ENCODE measurements around the gene ABLIM3. TPM values are rescaled to one million over a fixed set of nuclear protein-coding genes. Genes with fewer than 3 reads are reported as not detected.

Gene ABLIM3
- total RNA-seq, 1 donor from 2014 or later, result 131 TPM

- ATAC-seq (ENCODE audit: poor library complexity), result peak; percentile 23
- intact Hi-C loops (cut with DNase I), result no loop called here
- peak; percentile 55 for DNase-seq
Measured at GRCh38 chr5:149206524-149207141, 65.3 kb downstream of the ABLIM3 start.

GRCh38 chr5:149207831-149208230 is 66.5 kb downstream of the ABLIM3 start:
- DNase-seq (no peak), ATAC-seq (ENCODE audit: poor library complexity) (no peak)
- intact Hi-C loops (cut with DNase I), result no loop called here

GRCh38 chr5:149210225-149210624 is 68.9 kb downstream of the ABLIM3 start:
- DNase-seq (no peak), ATAC-seq (ENCODE audit: poor library complexity) (no peak)
- intact Hi-C loops (cut with DNase I), result no loop called here

GRCh38 chr5:149210968-149211490 is 69.7 kb downstream of the ABLIM3 start:
- intact Hi-C loops (cut with DNase I), result no loop called here
- ATAC-seq (ENCODE audit: poor library complexity) (no peak), DNase-seq (no peak)

- ATAC-seq (ENCODE audit: poor library complexity) (no peak), DNase-seq (no peak)
- intact Hi-C loops (cut with DNase I), result no loop called here
Measured at GRCh38 chr5:149211566-149211965, 70.3 kb downstream of the ABLIM3 start.

- intact Hi-C loops (cut with DNase I), result no loop called here
- no peak for DNase-seq
- ATAC-seq (ENCODE audit: poor library complexity), result no peak
Measured at GRCh38 chr5:149212198-149212951, 71.1 kb downstream of the ABLIM3 start.

GRCh38 chr5:149213264-149213880 is 72.1 kb downstream of the ABLIM3 start:
- no peak for ATAC-seq (ENCODE audit: poor library complexity)
- DNase-seq, result no peak
- intact Hi-C loops (cut with DNase I), result no loop called here

- DNase-seq (peak; percentile 70), ATAC-seq (ENCODE audit: poor library complexity) (peak; percentile 4)
- intact Hi-C loops (cut with DNase I), result no loop called here
Measured at GRCh38 chr5:149215478-149216090, 74.3 kb downstream of the ABLIM3 start.

GRCh38 chr5:149216496-149216895 is 75.2 kb downstream of the ABLIM3 start:
- ATAC-seq (ENCODE audit: poor library complexity) (peak; percentile 0), DNase-seq (no peak)
- intact Hi-C loops (cut with DNase I), result no loop called here

GRCh38 chr5:149217096-149217802 is 76.0 kb downstream of the ABLIM3 start:
- ATAC-seq (ENCODE audit: poor library complexity) (peak; percentile 85), DNase-seq (peak; percentile 65)
- intact Hi-C loops (cut with DNase I), result no loop called here

GRCh38 chr5:149217803-149218155 is 76.5 kb downstream of the ABLIM3 start:
- peak; percentile 77 for ATAC-seq (ENCODE audit: poor library complexity)
- intact Hi-C loops (cut with DNase I), result no loop called here
- peak; percentile 68 for DNase-seq

GRCh38 chr5:149219584-149219983 is 78.3 kb downstream of the ABLIM3 start:
- intact Hi-C loops (cut with DNase I), result no loop called here
- DNase-seq (no peak), ATAC-seq (ENCODE audit: poor library complexity) (no peak)

GRCh38 chr5:149220750-149221149 is 79.5 kb downstream of the ABLIM3 start:
- DNase-seq, result no peak
- no peak for ATAC-seq (ENCODE audit: poor library complexity)
- intact Hi-C loops (cut with DNase I), result no loop called here

GRCh38 chr5:149221326-149221725 is 80.0 kb downstream of the ABLIM3 start:
- DNase-seq (no peak), ATAC-seq (ENCODE audit: poor library complexity) (no peak)
- intact Hi-C loops (cut with DNase I), result no loop called here

- intact Hi-C loops (cut with DNase I), result no loop called here
- no peak for DNase-seq
- ATAC-seq (ENCODE audit: poor library complexity), result no peak
Measured at GRCh38 chr5:149221731-149222342, 80.5 kb downstream of the ABLIM3 start.

GRCh38 chr5:149223081-149223848 is 82.0 kb downstream of the ABLIM3 start:
- DNase-seq, result no peak
- intact Hi-C loops (cut with DNase I), result no loop called here

GRCh38 chr5:149224282-149224681 is 83.0 kb downstream of the ABLIM3 start:
- peak; percentile 79 for DNase-seq
- ATAC-seq (ENCODE audit: poor library complexity), result peak; percentile 79
- intact Hi-C loops (cut with DNase I), result no loop called here

More at GRCh38 chr5:149223081-149223848, 82.0 kb downstream of the ABLIM3 start:
- no peak for ATAC-seq (ENCODE audit: poor library complexity)
